G401.6 (cell line): ENCODE results near the gene NFKBIL1.

Source experiments
- FAIRE-seq: peaks from 2 replicates; lab custom pipeline; 2012; peaks lifted over from hg19 to GRCh38; lab: Jason Lieb, UNC

NFKBIL1 gene

GRCh38 chr6:31567531-31568370, 20.3 kb downstream of the NFKBIL1 start:
- no peak for FAIRE-seq

DNA sequence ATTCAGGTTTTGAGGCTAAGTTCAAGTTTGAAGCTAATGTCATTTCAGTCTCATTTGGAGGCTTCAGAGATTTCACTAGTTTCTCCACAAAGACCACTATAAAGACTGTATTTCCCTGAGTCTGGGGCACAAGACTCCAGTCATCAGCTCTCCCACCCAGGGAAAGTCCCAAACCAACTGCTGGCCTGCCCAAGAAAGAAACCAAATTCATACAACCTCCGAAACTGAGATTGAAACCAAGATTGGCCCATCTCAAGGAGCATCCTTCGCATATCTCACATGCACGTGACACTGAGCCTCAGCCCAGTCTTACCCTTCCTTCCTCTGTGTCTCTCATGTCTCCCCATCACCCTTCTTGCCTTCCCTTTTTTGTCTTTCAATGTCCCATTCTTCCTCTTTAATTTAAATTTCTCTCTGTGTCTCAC, 21.1 kb downstream of the NFKBIL1 start:
- FAIRE-seq = no peak

- no peak for FAIRE-seq
These were observed 22.6 kb downstream of the NFKBIL1 start for GRCh38 chr6:31569861-31570536.

GRCh38 chr6:31572041-31572911, 24.9 kb downstream of the NFKBIL1 start, which contains the start of gene LTA:
Gene LTA, plus strand, starts transcription at chr6:31572289. Its CDS starts 454 bp downstream, at chr6:31572743.
- FAIRE-seq = no peak

DNA sequence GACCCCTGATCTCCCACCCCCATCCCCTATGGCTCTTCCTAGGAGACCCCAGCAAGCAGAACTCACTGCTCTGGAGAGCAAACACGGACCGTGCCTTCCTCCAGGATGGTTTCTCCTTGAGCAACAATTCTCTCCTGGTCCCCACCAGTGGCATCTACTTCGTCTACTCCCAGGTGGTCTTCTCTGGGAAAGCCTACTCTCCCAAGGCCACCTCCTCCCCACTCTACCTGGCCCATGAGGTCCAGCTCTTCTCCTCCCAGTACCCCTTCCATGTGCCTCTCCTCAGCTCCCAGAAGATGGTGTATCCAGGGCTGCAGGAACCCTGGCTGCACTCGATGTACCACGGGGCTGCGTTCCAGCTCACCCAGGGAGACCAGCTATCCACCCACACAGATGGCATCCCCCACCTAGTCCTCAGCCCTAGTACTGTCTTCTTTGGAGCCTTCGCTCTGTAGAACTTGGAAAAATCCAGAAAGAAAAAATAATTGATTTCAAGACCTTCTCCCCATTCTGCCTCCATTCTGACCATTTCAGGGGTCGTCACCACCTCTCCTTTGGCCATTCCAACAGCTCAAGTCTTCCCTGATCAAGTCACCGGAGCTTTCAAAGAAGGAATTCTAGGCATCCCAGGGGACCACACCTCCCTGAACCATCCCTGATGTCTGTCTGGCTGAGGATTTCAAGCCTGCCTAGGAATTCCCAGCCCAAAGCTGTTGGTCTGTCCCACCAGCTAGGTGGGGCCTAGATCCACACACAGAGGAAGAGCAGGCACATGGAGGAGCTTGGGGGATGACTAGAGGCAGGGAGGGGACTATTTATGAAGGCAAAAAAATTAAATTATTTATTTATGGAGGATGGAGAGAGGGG, 26.1 kb downstream of the NFKBIL1 start:
- no peak for FAIRE-seq

GRCh38 chr6:31574106-31575061, 27.0 kb downstream of the NFKBIL1 start:
- FAIRE-seq = no peak

DNA sequence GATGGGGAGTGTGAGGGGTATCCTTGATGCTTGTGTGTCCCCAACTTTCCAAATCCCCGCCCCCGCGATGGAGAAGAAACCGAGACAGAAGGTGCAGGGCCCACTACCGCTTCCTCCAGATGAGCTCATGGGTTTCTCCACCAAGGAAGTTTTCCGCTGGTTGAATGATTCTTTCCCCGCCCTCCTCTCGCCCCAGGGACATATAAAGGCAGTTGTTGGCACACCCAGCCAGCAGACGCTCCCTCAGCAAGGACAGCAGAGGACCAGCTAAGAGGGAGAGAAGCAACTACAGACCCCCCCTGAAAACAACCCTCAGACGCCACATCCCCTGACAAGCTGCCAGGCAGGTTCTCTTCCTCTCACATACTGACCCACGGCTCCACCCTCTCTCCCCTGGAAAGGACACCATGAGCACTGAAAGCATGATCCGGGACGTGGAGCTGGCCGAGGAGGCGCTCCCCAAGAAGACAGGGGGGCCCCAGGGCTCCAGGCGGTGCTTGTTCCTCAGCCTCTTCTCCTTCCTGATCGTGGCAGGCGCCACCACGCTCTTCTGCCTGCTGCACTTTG, 28.0 kb downstream of the NFKBIL1 start, which contains the start of gene TNF:
TNF (plus strand) TSS at position 231 of the 567 bp plus-strand sequence; CDS start at position 408, 177 bp downstream.
- FAIRE-seq = no peak

GRCh38 chr6:31575952-31576685, 28.7 kb downstream of the NFKBIL1 start:
- no peak for FAIRE-seq

- no peak for FAIRE-seq
These were observed 29.6 kb downstream of the NFKBIL1 start for GRCh38 chr6:31576897-31577578.

GRCh38 chr6:31577579-31577966, 30.2 kb downstream of the NFKBIL1 start:
- FAIRE-seq = no peak

- no peak for FAIRE-seq
These were observed 31.0 kb downstream of the NFKBIL1 start for GRCh38 chr6:31578184-31579118.

DNA sequence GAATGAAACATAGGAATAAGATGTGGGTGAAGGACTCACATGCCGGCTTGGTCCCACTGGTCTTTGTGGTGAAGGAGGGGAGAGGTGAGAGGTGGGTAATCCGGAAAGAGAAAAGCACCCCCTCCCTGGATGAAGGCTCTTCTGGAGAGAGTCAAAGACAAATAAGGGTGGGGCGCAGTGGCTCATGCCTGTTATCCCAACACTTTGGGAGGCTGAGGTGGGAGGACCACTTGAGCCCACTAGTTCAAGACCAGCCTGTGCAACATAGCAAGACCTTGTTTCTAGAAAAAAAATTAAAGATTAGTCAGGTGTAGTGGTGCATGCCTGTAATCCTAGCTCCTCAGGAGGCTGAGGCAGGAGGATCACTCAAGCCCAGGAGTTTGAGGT, 31.7 kb downstream of the NFKBIL1 start:
- no peak for FAIRE-seq

GRCh38 chr6:31579546-31580437, 32.4 kb downstream of the NFKBIL1 start:
- no peak for FAIRE-seq

GRCh38 chr6:31580438-31580740, 33.0 kb downstream of the NFKBIL1 start:
- no peak for FAIRE-seq

GRCh38 chr6:31580807-31581433, 33.5 kb downstream of the NFKBIL1 start:
- no peak for FAIRE-seq
